NCI-H2107 treated with DMSO at 0.1 percent for 48 hours (cell line): ENCODE data around the gene IWS1.

ENCODE experiments used
- DNase-seq: peaks from one replicate; lab custom pipeline; 2025; ENCODE audit not compliant: unreplicated experiment; lab: John Stamatoyannopoulos, UW

The IWS1 gene

DNA sequence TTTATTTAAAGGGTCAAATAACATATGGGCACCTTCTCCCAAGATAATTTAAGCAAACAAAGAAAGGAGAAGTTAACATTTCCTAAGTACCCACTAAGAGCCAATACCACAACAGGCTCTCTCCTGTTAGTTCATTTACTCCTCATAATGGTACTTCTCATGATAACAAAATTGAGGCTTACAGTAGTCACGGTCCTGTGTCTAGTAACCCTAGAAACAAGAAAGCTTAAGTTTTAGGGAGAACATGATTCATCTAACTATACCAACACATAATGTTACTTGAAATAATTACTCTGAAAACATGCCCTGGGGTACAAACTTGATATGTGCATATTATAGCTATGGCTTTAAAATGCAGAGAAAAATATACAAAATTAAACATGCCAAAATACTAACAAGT is 19.8 kb downstream of the IWS1 start:
- no peak for DNase-seq

DNA sequence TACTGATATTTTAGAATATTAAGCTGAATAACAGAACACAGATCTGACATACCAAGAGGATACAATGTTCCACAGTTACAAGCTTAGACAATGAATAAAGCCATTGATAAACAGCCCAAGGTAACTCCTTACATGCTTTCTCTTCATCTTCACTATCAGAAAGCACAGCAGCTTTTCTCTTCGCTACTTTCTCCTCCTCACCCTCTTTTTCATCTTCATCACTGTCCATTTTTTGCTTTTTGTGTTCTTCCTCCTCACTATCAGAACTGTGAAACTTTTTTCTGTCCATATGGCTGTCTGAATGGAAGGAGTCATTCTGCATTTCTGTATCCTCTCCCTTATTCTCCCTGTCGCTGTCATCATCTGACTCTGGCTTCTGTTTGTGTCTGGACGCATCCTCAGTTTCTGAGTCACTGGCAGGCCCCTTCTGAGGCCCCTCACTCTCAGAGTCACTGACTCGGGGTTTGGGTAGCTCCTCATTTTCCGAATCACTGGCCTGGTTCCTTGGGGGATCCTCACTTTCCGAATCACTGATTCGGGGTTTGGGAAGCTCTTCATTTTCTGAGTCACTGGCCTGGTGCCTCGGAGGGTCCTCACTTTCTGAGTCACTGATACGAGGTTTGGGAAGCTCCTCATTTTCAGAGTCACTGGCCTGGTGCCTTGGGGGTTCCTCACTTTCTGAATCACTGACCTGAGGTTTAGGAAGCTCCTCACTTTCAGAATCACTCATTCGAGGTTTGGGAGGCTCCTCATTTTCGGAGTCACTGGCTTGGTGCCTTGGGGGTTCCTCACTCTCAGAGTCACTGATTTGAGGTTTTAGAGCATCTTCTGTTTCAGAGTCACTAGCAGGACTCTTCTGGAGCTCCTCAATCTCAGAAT is 21.5 kb downstream of the IWS1 start:
- no peak for DNase-seq

DNA sequence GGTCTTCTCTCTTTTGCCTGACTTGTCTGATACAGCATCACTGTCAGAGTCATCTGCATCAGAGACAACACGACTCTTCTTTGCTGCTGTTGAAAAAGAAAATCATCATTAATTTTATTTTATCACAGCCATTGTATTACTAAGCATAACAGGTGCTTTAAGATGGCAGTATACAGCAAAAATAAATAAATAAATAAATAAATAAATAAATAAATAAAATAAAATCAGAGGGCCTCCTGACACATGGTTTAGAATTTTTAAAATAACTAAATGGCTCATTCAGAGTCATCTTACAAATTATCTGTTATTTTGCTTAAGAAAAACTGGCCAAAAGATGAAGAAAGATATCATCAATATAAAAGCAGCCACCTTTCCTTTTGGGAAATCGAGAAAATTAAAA is 22.8 kb downstream of the IWS1 start:
- DNase-seq = no peak

DNA sequence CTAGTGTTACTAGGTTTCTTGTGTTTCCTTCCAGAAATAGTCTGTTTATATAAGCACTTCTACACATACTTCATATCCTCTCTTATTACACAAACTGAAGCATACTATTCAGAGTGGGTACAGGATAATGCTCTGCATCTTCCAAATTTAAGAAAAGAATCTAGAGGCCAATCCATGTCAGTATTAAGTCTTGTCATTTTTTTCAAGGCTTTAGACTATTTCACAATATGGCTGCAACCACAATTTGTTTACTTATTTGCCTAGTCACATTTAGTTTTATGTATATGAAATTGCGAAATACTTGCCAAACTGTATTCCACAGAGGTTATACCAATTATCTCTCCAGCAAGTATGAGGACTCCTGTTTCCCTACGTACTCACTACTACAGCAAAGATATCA is 27.9 kb downstream of the IWS1 start:
- no peak for DNase-seq

DNA sequence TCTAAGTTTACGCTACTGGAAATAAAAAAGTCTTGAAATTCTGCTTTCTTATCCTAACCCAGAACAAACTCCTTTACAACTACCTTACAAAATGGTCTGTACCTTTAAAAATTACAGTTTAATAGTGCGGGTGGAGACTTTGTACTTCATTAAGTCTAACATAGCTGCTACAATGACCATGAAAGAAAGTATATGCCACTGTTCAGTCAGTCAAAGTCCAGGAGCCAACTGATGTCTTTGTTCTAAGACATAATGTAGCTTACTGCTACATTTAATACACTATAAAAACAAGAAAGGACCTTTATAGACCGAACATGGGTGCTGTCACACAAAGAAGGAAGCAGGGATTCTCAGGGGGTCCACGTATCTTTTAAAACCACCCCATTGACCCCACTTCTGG is 36.0 kb downstream of the IWS1 start:
- DNase-seq = no peak

DNA sequence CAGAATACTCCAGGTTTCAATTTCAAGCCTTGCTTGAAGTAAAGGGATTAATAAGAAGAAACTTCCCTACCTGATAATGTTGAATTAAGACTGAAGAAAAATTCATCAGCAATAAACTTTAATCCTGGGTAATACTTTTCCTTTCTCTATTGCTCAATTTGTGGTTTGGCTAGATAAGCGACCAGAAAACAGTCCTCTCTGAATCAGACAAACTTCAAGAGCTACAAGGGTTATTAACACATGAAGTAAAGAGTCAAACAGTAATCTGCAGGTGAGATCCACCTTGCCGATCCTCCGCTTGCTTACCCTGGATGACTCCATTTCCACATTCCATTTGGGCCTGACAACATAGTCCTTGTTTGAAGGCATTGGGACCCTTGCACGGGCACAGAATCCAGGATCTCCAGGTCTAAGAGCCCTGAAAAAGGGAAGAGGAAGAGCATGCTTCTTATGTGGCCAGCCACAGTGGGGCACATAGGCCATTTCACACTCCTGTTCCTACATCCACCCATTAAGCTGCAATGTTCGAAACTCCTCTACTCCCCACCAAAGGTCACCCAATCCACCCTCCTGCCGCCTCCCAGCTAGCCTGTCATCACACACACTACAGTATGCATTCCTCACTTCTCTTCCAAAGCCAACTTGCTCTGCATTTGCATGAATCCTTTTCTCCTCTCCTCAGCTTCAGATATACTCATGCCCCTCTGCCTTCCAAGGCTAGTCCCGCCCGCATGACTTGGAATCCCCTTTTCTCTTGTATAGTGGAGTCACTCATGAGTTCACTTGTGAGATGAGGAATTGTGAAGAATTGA is 39.8 kb downstream of the IWS1 start:
- DNase-seq = no peak

DNA sequence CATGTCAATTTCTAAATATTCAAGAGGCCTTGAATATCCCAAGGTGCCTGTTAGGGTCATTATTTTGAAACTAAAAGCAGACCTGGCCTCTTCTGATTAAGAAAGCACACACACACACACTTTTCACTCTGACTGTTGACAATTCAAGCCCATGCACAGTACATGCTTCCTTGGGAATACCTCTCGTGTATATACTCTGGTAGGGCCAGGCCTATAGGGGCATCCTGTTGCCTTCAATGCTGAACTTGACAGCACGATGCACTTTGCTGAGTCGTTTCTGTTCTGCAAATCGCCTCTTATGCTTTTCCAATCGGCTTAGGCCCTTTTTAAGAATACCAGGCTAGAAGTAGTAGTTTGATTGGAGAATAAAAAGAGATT is 40.6 kb downstream of the IWS1 start:
- no peak for DNase-seq

DNA sequence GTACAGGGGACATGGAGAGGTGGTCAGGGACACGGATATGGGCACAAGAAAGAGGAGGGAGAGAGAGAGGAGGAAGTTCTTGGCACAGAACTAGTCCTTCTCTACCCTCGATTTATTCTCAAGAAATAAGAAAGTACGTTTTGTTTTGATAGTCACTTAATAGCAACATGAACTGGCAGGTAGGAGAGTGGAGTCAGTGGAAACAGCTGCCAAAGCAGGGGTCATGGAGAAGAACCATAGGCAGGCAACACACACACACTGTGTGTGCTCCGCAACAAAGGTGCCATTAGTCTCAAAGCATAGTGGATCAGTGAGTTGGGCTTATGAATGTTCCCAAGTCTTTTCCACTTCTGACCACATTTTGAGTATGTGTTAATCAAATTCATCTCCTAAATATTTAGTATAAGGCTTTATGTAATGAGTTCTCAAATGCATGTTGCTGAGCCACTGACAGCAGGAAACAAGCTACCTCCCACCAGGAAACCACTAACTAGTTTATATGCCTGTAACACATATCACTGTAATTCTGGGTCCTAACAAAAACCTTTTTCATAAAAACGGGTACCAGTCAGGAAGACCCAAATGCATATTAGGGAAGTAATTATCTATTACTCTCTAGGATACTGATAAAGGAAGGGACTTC is 41.1 kb downstream of the IWS1 start:
- no peak for DNase-seq

DNA sequence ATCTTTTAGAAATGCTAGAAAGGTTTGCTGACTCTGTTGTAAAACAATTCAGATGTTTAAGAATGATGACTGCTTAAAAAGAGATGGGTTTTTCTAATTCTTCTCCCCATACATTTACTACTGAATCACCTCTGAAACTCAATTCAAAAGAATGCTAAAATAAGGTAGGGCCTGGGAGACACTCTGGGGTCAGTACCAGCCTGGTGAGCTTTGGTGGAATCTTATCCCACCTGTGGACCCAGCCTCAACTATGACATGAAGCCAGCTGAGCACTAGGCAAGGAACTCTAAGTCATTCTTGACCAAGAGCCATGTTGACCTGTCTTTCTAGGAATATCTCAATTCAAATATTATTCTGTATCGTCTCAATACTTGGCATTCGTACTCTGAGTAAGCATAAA is 44.3 kb downstream of the IWS1 start:
- no peak for DNase-seq

DNA sequence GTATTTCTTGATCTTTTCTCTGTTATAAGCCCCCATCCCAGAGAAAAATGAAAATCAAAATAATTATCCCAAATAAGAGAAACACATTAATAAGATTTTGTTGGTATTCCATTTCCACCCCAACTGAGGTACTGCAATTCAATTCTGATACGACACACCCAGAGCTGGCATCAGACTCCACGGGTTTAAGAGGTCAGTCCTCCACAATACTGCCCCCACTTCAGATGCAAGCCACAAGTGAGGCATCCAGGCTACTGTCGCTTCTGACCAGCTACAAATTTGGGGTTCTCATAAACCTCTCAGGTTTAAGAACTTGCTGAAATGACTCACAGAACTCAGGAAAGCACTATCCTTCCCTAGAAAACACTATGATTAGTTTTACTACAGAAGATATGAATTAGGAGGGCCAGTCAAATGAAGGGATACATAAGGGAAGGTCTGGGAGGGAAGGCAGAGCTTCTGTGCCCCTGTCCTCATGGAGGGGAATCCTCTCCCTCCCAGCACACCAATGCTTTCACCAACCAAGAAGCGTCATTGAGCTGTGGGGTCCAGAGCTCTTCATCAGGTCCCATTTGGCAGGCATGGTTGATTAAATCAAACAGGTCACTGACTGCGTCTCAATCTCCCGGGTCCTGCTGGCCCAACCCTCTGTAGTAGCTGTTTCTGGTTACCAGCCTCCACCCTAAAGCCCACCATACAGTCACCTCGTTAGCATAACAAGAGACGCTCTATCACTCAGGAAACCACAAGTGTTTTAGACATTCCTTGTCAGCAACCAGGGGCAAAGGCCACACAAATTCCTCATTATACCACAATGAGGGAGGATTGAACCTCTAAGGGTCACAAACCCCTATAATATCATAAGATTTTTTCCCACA is 46.2 kb downstream of the IWS1 start:
- no peak for DNase-seq

DNA sequence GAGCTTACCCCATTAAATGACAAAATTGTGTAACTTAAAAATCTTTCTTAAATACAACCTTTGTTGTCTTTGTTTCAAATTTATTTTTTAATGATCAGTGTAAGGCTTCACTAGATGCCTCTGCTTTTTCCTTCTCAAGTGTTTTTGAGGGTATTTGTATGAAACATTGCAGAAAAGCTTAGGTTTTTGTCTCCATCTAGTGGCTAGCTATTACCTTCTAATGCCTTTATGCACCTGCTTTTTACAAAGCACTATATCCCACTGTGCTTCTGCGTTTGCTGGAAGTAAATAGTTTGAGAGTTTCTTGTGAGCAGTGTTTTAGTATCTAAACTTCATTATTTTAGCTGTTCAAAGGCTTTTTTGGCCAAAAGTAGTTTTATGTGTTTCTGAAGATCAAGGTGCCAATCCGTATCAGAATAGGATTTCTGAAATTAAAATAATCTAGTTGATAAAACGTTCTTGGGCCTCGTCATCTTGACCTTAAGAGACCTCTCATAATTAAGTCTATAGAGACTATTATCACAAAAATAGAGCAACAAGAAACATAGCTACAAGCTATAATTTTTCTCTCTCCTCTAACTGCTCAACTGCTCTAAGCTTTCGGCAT is 47.0 kb downstream of the IWS1 start:
- peak; percentile 63 for DNase-seq

DNA sequence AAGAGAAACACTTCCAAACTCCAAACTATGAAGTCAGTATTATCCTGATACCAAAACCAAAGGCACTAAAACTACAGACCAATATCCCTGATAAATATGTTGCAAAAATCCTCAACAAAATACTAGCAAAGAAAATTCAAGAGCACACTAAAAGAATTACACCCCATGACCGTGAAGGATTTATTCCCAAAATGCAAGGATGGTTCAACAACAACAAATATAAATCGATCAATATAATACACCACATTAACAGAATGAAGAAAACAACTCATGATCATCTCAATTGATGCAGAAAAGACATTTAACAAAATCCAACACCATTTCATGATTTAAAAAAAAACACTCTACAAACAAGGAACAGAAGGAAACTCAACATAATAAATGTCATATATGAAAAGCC is 50.5 kb downstream of the IWS1 start:
- DNase-seq = no peak

DNA sequence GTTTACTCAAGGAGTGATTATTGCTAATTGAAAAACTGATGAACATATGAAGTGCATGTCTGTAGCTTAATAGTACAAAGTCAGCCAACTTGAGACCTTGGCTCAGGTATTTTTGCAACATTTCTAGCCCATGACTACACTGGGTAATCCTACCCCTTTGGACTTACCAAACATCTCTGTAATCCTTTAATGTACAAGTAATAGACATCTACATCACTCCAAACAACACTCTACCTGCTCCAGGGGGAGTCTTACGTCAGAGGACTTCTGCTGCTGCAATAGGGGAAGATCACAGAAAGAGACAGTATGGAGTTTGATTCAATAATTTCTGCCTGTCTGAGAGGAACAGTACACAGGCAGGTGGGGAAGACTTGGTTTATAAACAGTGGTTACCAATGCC is 54.0 kb downstream of the IWS1 start:
- DNase-seq = no peak

DNA sequence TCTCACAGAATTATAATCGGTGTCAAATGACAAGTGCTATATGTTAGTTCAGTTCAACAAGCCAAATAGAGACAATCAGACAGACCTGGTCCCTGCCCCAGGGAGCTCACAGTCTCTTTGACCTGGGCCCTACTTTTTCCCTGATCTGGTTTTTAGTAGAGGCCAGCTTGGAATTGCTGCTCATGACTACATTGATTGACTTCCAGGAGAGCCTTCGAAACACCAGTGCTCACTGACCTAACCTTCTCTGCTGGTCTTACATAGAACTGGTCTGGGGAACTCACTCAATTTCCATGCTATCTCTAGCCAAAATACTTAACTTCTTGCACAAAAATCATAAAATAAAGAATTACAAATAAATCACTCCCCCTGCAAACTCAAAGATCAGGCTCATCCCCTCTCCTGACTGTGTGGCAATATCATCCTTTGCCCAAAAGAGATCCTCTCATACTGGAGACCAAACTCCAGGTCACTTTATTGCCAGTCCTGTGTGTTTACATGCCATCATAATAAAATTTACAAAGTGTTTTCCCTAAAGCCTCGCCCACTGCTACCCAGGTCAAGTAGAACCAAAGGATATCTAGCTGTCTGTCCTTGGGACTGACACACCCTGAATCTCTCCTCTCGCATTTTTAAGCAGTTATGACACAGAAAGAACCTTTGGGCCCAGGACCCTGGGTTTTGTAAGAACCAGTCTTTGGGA is 54.9 kb downstream of the IWS1 start:
- DNase-seq = no peak

DNA sequence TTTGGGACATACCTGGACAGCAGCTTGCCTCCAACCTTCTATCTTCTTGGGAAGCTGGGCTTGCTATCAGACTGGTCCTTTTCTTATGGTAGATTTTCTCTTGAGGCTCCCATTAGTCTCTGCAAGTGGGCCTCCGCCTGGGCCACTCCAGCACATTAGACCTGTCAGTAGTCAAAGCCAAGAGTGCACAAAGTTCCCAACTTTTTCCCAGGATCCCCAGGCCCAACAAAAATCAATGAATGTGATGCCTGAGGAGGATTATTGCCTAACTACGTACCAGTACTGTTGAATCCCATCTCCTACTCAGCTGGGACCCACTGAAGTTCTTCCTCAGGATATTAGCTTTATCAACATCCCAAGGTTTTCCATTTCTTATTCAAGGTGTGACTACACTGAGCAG is 56.3 kb downstream of the IWS1 start:
- no peak for DNase-seq

DNA sequence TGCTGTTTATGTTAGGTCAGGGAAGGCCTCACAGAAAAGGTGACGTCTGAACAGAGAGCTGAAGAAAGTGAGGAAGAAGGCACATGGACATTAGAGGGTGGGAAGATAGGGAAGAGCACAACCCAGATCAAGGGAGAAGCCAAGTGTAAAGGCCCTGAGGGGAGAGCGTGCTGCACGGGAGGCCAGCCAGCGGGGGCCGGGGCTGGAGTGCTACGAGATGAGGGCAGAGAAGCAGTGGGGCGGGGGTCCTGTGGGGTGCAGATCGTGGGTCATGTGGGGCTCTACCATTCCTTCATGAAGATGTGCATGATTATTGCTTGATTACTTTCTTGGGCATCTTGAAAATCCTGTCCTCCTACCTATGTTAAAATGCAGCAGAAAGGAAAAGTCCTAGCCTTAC is 57.2 kb downstream of the IWS1 start:
- no peak for DNase-seq

DNA sequence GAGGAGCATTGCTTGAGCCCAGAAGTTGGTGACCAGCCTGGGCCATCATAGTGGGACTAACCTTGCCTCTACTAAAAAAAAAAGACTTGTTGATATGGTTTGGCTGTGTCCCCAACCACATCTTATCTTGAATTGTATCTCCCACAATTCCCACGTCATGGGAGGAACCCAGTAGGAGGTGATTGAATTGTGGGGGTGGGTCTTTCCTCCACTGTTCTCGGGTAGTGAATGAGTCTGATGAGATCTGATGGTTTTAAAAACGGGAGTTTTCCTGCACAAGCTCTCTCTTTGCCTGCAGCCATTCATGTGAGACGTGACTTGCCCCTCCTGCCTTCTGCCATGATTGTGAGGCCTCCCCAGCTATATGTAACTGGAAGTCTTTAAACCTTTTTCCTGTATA is 61.0 kb downstream of the IWS1 start:
- DNase-seq = no peak

DNA sequence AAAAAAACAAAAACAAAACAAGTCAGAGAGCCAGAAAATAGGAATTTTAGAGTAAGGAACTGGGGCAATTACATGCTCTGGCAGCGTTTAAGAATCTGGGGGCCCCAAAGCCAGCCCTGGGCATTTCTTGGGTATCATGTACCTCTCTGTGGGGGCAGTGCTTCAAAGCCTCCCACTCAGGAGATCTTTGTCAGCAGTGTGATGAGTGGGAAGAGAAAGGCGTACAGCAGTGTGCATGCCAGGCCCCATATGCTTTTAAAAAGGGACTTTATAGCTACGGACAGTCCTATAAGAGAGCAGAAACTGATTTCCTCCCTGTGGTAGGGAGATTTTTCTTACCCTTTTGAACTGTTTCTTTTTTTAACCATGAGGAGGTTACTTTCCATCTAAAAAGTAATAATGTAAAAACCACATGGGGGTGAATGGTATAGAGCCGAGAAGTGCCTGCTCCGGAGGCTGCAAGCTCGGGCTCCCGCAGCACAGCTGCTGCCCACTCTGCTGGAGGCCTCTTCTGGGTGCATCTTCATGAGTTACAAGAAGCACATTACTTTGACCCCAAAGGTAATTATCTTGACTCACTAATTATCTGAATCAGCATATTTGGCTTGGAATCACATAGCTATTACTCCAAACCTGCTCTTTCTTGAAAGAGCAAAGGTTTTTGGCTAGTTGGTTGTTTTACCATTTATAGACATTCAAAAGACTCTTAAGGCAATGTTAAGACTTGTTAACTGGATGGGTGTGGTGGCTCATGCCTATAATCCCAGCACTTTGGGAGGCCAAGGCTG is 61.6 kb downstream of the IWS1 start:
- no peak for DNase-seq
